GM19351 (cell line): ENCODE measurements around the gene ZBTB16.

Experiments used
- ATAC-seq: cut with Tn5 transposase; IDR thresholded peaks from one replicate; pipeline ENCODE4 v1.9.1; 2021; ENCODE audit warnings: mild to moderate bottlenecking, moderate library complexity; ENCODE audit not compliant: unreplicated experiment

The ZBTB16 gene

GRCh38 chr11:114230031-114230704, 170.7 kb downstream of the ZBTB16 start:
- ATAC-seq = no peak

GRCh38 chr11:114232400-114233059, 173.0 kb downstream of the ZBTB16 start:
- no peak for ATAC-seq

- ATAC-seq = no peak
Observed at GRCh38 chr11:114233755-114234154, 174.2 kb downstream of the ZBTB16 start.

- no peak for ATAC-seq
Observed at GRCh38 chr11:114236829-114237228, 177.3 kb downstream of the ZBTB16 start.

GRCh38 chr11:114237321-114238280, 178.1 kb downstream of the ZBTB16 start:
- no peak for ATAC-seq

- no peak for ATAC-seq
Observed at GRCh38 chr11:114239753-114240161, 180.2 kb downstream of the ZBTB16 start.

GRCh38 chr11:114242032-114242431, 182.5 kb downstream of the ZBTB16 start:
- no peak for ATAC-seq

- ATAC-seq = no peak
Observed at GRCh38 chr11:114243461-114244372, 184.2 kb downstream of the ZBTB16 start.

- ATAC-seq = no peak
Observed at GRCh38 chr11:114244726-114245394, 185.3 kb downstream of the ZBTB16 start.

- ATAC-seq = no peak
Observed at GRCh38 chr11:114246321-114247069, 187.0 kb downstream of the ZBTB16 start.

- no peak for ATAC-seq
Observed at GRCh38 chr11:114247070-114247789, 187.7 kb downstream of the ZBTB16 start.

GRCh38 chr11:114250180-114250579, 190.7 kb downstream of the ZBTB16 start:
- no peak for ATAC-seq

GRCh38 chr11:114250993-114251814, 191.7 kb downstream of the ZBTB16 start:
- ATAC-seq = no peak

- ATAC-seq = no peak
Observed at GRCh38 chr11:114251815-114252337, 192.4 kb downstream of the ZBTB16 start.

- no peak for ATAC-seq
Observed at GRCh38 chr11:114252767-114253166, 193.3 kb downstream of the ZBTB16 start.

GRCh38 chr11:114253771-114254170, 194.3 kb downstream of the ZBTB16 start:
- ATAC-seq = no peak

GRCh38 chr11:114254571-114255146, 195.1 kb downstream of the ZBTB16 start:
- no peak for ATAC-seq
